ENCODE results near the gene BSN.
"Not testable (repeated sequence)": the region's sequence is repeated elsewhere in the genome, so short reads cannot be mapped to it uniquely, and the experiment has no call there.

Gene BSN

GRCh38 chr3:49694409-49695070 lies 140.3 kb downstream of the BSN start:
- not testable (repeated sequence) for H3K36me3 ChIP-seq (replicated peaks; ENCODE audit: low read depth, low read length); H2AFZ ChIP-seq (ENCODE audit: low read depth, low read length); H3K27me3 ChIP-seq (ENCODE audit: low read depth, low read length); H3K4me3 ChIP-seq (ENCODE audit: low read length); H4K20me1 ChIP-seq (ENCODE audit: insufficient read depth, low read length); H3K4me2 ChIP-seq (ENCODE audit: low read length); H3K9me3 ChIP-seq (ENCODE audit: insufficient read depth, low read length); H3K9ac ChIP-seq (ENCODE audit: low read length); H3K27ac ChIP-seq (ENCODE audit: low read length); H3K4me1 ChIP-seq (ENCODE audit: low read length)
- H3K79me2 ChIP-seq (ENCODE audit: low read length) = peaks cover 14% of the 10 kb centered on the region

DNA sequence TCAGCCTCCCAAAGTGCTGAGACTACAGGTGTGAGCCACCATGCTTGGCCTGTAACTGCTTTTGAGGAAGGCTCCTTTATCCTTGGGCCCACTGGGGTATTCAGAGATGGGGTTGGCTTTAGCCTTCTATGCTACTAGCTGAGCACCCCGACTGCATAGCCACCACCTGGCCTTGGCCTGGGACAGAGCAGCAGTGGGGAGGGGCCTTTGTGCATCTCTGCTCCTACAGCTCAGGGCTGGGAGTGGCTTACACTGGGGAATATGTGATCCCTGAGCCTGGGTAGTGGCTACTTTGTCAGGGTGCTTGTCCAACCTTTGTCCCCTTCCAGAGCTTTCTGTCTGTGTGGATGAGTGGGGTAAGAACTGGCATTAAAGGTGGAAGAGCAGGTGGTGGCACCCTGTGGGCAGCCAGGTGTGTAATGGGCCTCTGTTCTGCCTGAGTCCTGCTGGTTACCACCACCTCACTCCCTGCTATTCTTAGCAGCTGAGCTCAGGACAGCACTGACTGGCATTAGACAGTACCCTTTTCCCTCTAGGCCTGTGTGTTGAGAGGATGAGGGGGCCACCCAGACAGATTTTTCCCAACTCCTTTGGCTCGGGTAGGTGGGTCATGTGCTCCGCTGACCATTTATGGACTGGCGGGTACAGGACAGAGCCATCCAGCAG lies 141.2 kb downstream of the BSN start:
- not testable (repeated sequence) for H4K20me1 ChIP-seq (ENCODE audit: insufficient read depth, low read length); H3K9me3 ChIP-seq (ENCODE audit: insufficient read depth, low read length); H3K27me3 ChIP-seq (ENCODE audit: low read depth, low read length); H2AFZ ChIP-seq (ENCODE audit: low read depth, low read length); H3K4me3 ChIP-seq (ENCODE audit: low read length); H3K4me1 ChIP-seq (ENCODE audit: low read length); H3K79me2 ChIP-seq (ENCODE audit: low read length); H3K9ac ChIP-seq (ENCODE audit: low read length); H3K27ac ChIP-seq (ENCODE audit: low read length); H3K4me2 ChIP-seq (ENCODE audit: low read length); H3K36me3 ChIP-seq (replicated peaks; ENCODE audit: low read depth, low read length)

- no peaks in the 10 kb centered on the region for H3K79me2 ChIP-seq (ENCODE audit: low read length)
- no peak overlapping the region for H3K4me2 ChIP-seq (ENCODE audit: low read length)
- TF ChIP-seq EZH2phosphoT487 (IDR thresholded peaks at IDR 0.05; ENCODE audit: low read depth) (no peak), CTCF (IDR thresholded peaks at IDR 0.05; ENCODE audit: low read depth, low read length) (no peak)
- no peaks in the 10 kb centered on the region for H3K9me3 ChIP-seq (ENCODE audit: insufficient read depth, low read length)
- no peaks in the 10 kb centered on the region for H4K20me1 ChIP-seq (ENCODE audit: insufficient read depth, low read length)
- no peak overlapping the region for H3K4me3 ChIP-seq (ENCODE audit: low read length)
- no peaks in the 10 kb centered on the region for H3K36me3 ChIP-seq (replicated peaks; ENCODE audit: low read depth, low read length)
- no peak overlapping the region for H2AFZ ChIP-seq (ENCODE audit: low read depth, low read length)
- H3K27ac ChIP-seq (ENCODE audit: low read length) = no peak overlapping the region
- no peaks in the 10 kb centered on the region for H3K27me3 ChIP-seq (ENCODE audit: low read depth, low read length)
- no peak overlapping the region for H3K9ac ChIP-seq (ENCODE audit: low read length)
- no peaks in the 10 kb centered on the region for H3K4me1 ChIP-seq (ENCODE audit: low read length)
These were observed 145.2 kb downstream of the BSN start for GRCh38 chr3:49699281-49699979.

GRCh38 chr3:49700014-49700413 lies 145.7 kb downstream of the BSN start:
- H3K27ac ChIP-seq (ENCODE audit: low read length) = no peak overlapping the region
- H3K4me3 ChIP-seq (ENCODE audit: low read length) = no peak overlapping the region
- no peak overlapping the region for H2AFZ ChIP-seq (ENCODE audit: low read depth, low read length)
- no peaks in the 10 kb centered on the region for H3K4me1 ChIP-seq (ENCODE audit: low read length)
- H4K20me1 ChIP-seq (ENCODE audit: insufficient read depth, low read length) = no peaks in the 10 kb centered on the region
- H3K27me3 ChIP-seq (ENCODE audit: low read depth, low read length) = no peaks in the 10 kb centered on the region
- H3K9me3 ChIP-seq (ENCODE audit: insufficient read depth, low read length) = no peaks in the 10 kb centered on the region
- H3K79me2 ChIP-seq (ENCODE audit: low read length) = no peaks in the 10 kb centered on the region
- TF ChIP-seq EZH2phosphoT487 (IDR thresholded peaks at IDR 0.05; ENCODE audit: low read depth) (no peak), CTCF (IDR thresholded peaks at IDR 0.05; ENCODE audit: low read depth, low read length) (no peak)
- no peak overlapping the region for H3K4me2 ChIP-seq (ENCODE audit: low read length)
- H3K36me3 ChIP-seq (replicated peaks; ENCODE audit: low read depth, low read length) = peaks cover 2% of the 10 kb centered on the region
- H3K9ac ChIP-seq (ENCODE audit: low read length) = no peak overlapping the region

Data from OCI-LY3 (cell line).